HEK293T (cell line): ENCODE data around the gene SLC2A5.

Source experiments
- CTCF ChIA-PET: fragments of 350-600 bp; formaldehyde crosslinking; extraction: SDS; loops from one replicate; lab custom pipeline; 2021; ENCODE audit warnings: antibody characterized with exemption, inconsistent platforms; lab: Yijun Ruan, JAX
- POLR2A ChIA-PET: fragments of 350-600 bp; formaldehyde crosslinking; extraction: SDS; loops from one replicate; lab custom pipeline; 2020; ENCODE audit warnings: antibody characterized with exemption, inconsistent platforms; lab: Yijun Ruan, JAX
- DNase-seq: peaks from one replicate; pipeline ENCODE4 v3.0.0; 2012; ENCODE audit warnings: mixed read lengths; ENCODE audit errors: extremely low spot score
- ARNT ChIP-seq: fragments of 450-650 bp; IDR thresholded peaks from 2 replicates; pipeline ENCODE4 v1.6.1; 2017; ENCODE audit warnings: mild to moderate bottlenecking
- BHLHE40 ChIP-seq: fragments of 450-650 bp; IDR thresholded peaks from 2 replicates; pipeline ENCODE4 v1.6.1; 2016; ENCODE audit warnings: mild to moderate bottlenecking, moderate library complexity, borderline replicate concordance
- CTBP1 ChIP-seq: fragments of 450-650 bp; IDR thresholded peaks from 2 replicates; pipeline ENCODE4 v1.6.1; 2016; ENCODE audit warnings: borderline replicate concordance
- ELF4 ChIP-seq: fragments of 450-650 bp; IDR thresholded peaks from 2 replicates; pipeline ENCODE4 v1.6.1; 2017; ENCODE audit warnings: antibody characterized with exemption
- FOXA1 ChIP-seq: fragments of 450-650 bp; IDR thresholded peaks from 2 replicates; pipeline ENCODE4 v1.6.1; 2016; ENCODE audit warnings: mild to moderate bottlenecking
- FOXK2 ChIP-seq: fragments of 450-650 bp; IDR thresholded peaks from 2 replicates; pipeline ENCODE4 v1.6.1; 2016; ENCODE audit warnings: mild to moderate bottlenecking
- FOXM1 ChIP-seq: fragments of 450-650 bp; IDR thresholded peaks from 2 replicates; pipeline ENCODE4 v1.6.1; 2017; ENCODE audit warnings: mild to moderate bottlenecking, borderline replicate concordance
- HDGF ChIP-seq: fragments of 450-650 bp; IDR thresholded peaks from 2 replicates; pipeline ENCODE4 v1.6.1; 2017; ENCODE audit warnings: antibody characterized with exemption, borderline replicate concordance
- L3MBTL2 ChIP-seq: fragments of 450-650 bp; conservative IDR thresholded peaks from 2 replicates; pipeline ENCODE4 v1.6.1; 2016; ENCODE audit warnings: mild to moderate bottlenecking
- NFRKB ChIP-seq: fragments of 450-650 bp; IDR thresholded peaks from 2 replicates; pipeline ENCODE4 v1.6.1; 2016; ENCODE audit warnings: mild to moderate bottlenecking, moderate library complexity
- PKNOX1 ChIP-seq: fragments of 450-650 bp; IDR thresholded peaks from 2 replicates; pipeline ENCODE4 v1.6.1; 2016
- SP1 ChIP-seq: fragments of 450-650 bp; IDR thresholded peaks from 2 replicates; pipeline ENCODE4 v1.6.1; 2017
- SUZ12 ChIP-seq: fragments of 450-650 bp; IDR thresholded peaks from 2 replicates; pipeline ENCODE4 v1.6.1; 2016; ENCODE audit warnings: mild to moderate bottlenecking
- TARDBP ChIP-seq: fragments of 450-650 bp; IDR thresholded peaks from 2 replicates; pipeline ENCODE4 v1.6.1; 2016

The SLC2A5 gene

DNA sequence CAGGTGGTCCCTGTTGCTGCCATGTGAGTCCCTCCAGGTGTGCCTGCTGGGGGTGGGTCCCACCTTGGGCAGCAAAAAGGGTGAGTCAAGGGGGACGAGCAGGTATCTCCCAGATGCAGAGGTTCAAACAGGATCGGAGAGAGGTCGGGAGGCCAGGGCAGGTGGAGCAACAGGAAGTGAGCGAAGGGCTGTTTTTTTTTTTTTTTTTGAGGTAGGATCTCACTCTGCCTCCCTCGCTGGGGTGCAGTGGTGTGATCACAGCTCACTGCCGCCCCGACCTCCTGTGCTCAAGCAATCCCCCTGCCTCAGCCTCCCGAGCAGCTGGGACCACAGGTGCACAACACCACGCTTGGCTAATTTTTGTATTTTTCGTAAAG is 82.6 kb downstream of the SLC2A5 start:
- no peak for DNase-seq
- ChIA-PET CTCF (interaction anchor here (1.5 to 3.2 kb wide), 2 partner anchors 18 to 23 kb away, joined by 8 to 13 read pairs; no protein-coding TSS in a partner anchor), POLR2A (interaction anchor here (1.0 kb wide), 1 partner anchor 108 kb away, joined by 3 read pairs; the partner anchor contains the start of gene ENO1)
- no peak for TF ChIP-seq ARNT
- TF ChIP-seq FOXM1 = no peak
- no peak for TF ChIP-seq HDGF
- TF ChIP-seq FOXK2 = no peak
- TF ChIP-seq SP1 = no peak
- TF ChIP-seq SUZ12 = no peak
- no peak for TF ChIP-seq ELF4
- TF ChIP-seq CTBP1 = no peak
- TF ChIP-seq FOXA1 = no peak
- no peak for TF ChIP-seq BHLHE40
- no peak for TF ChIP-seq PKNOX1
- TF ChIP-seq L3MBTL2 = no peak
- TF ChIP-seq NFRKB = no peak

- ChIA-PET CTCF (interaction anchor here (1.5 to 3.2 kb wide), 3 partner anchors 18 to 23 kb away, joined by 8 to 13 read pairs (median 9); no protein-coding TSS in a partner anchor), POLR2A (interaction anchor here (1.0 kb wide), 1 partner anchor 108 kb away, joined by 3 read pairs; the partner anchor contains the start of gene ENO1)
- DNase-seq = no peak
- TF ChIP-seq ARNT = no peak
- no peak for TF ChIP-seq FOXK2
- TF ChIP-seq CTBP1 = no peak
- TF ChIP-seq TARDBP = no peak
Measured at GRCh38 chr1:8985915-8986813, 83.3 kb downstream of the SLC2A5 start.
